ACC112 (cell line): Measurements from ENCODE around the gene ATP2B3.

Source experiments
- H2AFZ ChIP-seq: fragments of 200-600 bp; sonication (generic); one replicate; pipeline ENCODE4 v1.6.0; 2017; ENCODE audit warnings: antibody characterized with exemption, low read length; ENCODE audit not compliant: unreplicated experiment
- H3K27ac ChIP-seq: fragments of 200-600 bp; sonication (generic); 2 replicates; pipeline ENCODE4 v1.5.1; 2014; ENCODE audit warnings: low read depth, mild to moderate bottlenecking, antibody characterized with exemption, low read length, moderate library complexity
- H3K27me3 ChIP-seq: fragments of 200-600 bp; sonication (generic); 2 replicates; pipeline ENCODE4 v1.6.1; 2014; ENCODE audit warnings: mild to moderate bottlenecking, antibody characterized with exemption, low read length, moderate library complexity, mixed read lengths; ENCODE audit not compliant: insufficient read depth
- H3K36me3 ChIP-seq: fragments of 200-600 bp; sonication (generic); 2 replicates; pipeline ENCODE4 v1.6.1; 2016; ENCODE audit warnings: mild to moderate bottlenecking, antibody characterized with exemption, low read length, moderate library complexity, mixed read lengths; ENCODE audit not compliant: insufficient read depth
- H3K4me1 ChIP-seq: fragments of 200-600 bp; sonication (generic); one replicate; pipeline ENCODE4 v1.6.1; 2016; ENCODE audit warnings: low read length, mixed read lengths; ENCODE audit not compliant: insufficient read depth, unreplicated experiment, control insufficient read depth
- H3K4me3 ChIP-seq: fragments of 200-600 bp; sonication (generic); 2 replicates; pipeline ENCODE4 v1.5.1; 2014; ENCODE audit warnings: mild to moderate bottlenecking, low read depth, low read length
- H3K79me2 ChIP-seq: fragments of 200-600 bp; sonication (generic); one replicate; pipeline ENCODE4 v1.6.0; 2016; ENCODE audit warnings: low read length; ENCODE audit not compliant: control insufficient read depth, unreplicated experiment, insufficient read depth

Gene ATP2B3

GRCh38 chrX:153510383-153510782 lies 7.1 kb upstream of the ATP2B3 start:
- Histone ChIP-seq H3K4me3 (no peak overlapping the region), H3K27ac (no peak overlapping the region)

GRCh38 chrX:153511784-153512500 lies 5.5 kb upstream of the ATP2B3 start:
- no peaks in the 10 kb centered on the region for H3K4me1 ChIP-seq
- H3K36me3 ChIP-seq: no peaks in the 10 kb centered on the region
- H3K27ac ChIP-seq: no peak overlapping the region
- H3K4me3 ChIP-seq: no peak overlapping the region
- no peaks in the 10 kb centered on the region for H3K79me2 ChIP-seq
- peaks cover 4% of the 10 kb centered on the region for H3K27me3 ChIP-seq
- H2AFZ ChIP-seq: no peak overlapping the region

More at GRCh38 chrX:153510383-153510782, 7.1 kb upstream of the ATP2B3 start:
- H3K27me3 ChIP-seq: no peaks in the 10 kb centered on the region
- no peaks in the 10 kb centered on the region for H3K4me1 ChIP-seq
- no peaks in the 10 kb centered on the region for H3K36me3 ChIP-seq
- no peaks in the 10 kb centered on the region for H3K79me2 ChIP-seq
- H2AFZ ChIP-seq: no peak overlapping the region

GRCh38 chrX:153512501-153512893 lies 4.9 kb upstream of the ATP2B3 start:
- Histone ChIP-seq H3K27me3 (peaks cover 8% of the 10 kb centered on the region), H3K27ac (no peak overlapping the region), H3K36me3 (no peaks in the 10 kb centered on the region), H3K4me1 (no peaks in the 10 kb centered on the region), H3K4me3 (no peak overlapping the region), H3K79me2 (no peaks in the 10 kb centered on the region), H2AFZ (no peak overlapping the region)

GRCh38 chrX:153513265-153513664 lies 4.2 kb upstream of the ATP2B3 start:
- Histone ChIP-seq H2AFZ (no peak overlapping the region), H3K4me1 (no peaks in the 10 kb centered on the region), H3K27me3 (peaks cover 11% of the 10 kb centered on the region), H3K27ac (no peak overlapping the region), H3K4me3 (no peak overlapping the region), H3K36me3 (no peaks in the 10 kb centered on the region), H3K79me2 (no peaks in the 10 kb centered on the region)

GRCh38 chrX:153514259-153514658 lies 3.2 kb upstream of the ATP2B3 start:
- H3K4me3 ChIP-seq: no peak overlapping the region
- H3K27me3 ChIP-seq: peaks cover 19% of the 10 kb centered on the region
- no peaks in the 10 kb centered on the region for H3K4me1 ChIP-seq
- no peaks in the 10 kb centered on the region for H3K79me2 ChIP-seq
- H3K27ac ChIP-seq: no peak overlapping the region
- no peak overlapping the region for H2AFZ ChIP-seq
- no peaks in the 10 kb centered on the region for H3K36me3 ChIP-seq

- Histone ChIP-seq H3K4me1 (peaks cover 5% of the 10 kb centered on the region), H3K36me3 (no peaks in the 10 kb centered on the region), H2AFZ (no peak overlapping the region), H3K27ac (no peak overlapping the region), H3K27me3 (peaks cover 19% of the 10 kb centered on the region), H3K79me2 (no peaks in the 10 kb centered on the region), H3K4me3 (no peak overlapping the region)
Measured at GRCh38 chrX:153515435-153515834, 2.0 kb upstream of the ATP2B3 start.

- Histone ChIP-seq H3K79me2 (no peaks in the 10 kb centered on the region), H3K4me3 (no peak overlapping the region), H3K27ac (no peak overlapping the region), H3K36me3 (no peaks in the 10 kb centered on the region), H3K27me3 (peaks cover 19% of the 10 kb centered on the region), H3K4me1 (peaks cover 10% of the 10 kb centered on the region), H2AFZ (no peak overlapping the region)
Measured at GRCh38 chrX:153516073-153516472, 1.4 kb upstream of the ATP2B3 start.

- Histone ChIP-seq H3K79me2 (no peaks in the 10 kb centered on the region), H3K36me3 (no peaks in the 10 kb centered on the region), H3K27ac (no peak overlapping the region), H3K4me3 (no peak overlapping the region), H3K4me1 (peaks cover 16% of the 10 kb centered on the region), H2AFZ (no peak overlapping the region), H3K27me3 (peaks cover 19% of the 10 kb centered on the region)
Measured at GRCh38 chrX:153517946-153518834, 748 bp downstream of the ATP2B3 start.

GRCh38 chrX:153519569-153520286 lies 2.3 kb downstream of the ATP2B3 start:
- no peak overlapping the region for H3K4me3 ChIP-seq

GRCh38 chrX:153520287-153520917 lies 3.0 kb downstream of the ATP2B3 start:
- H3K36me3 ChIP-seq: no peaks in the 10 kb centered on the region
- H3K4me3 ChIP-seq: no peak overlapping the region
- peaks cover 24% of the 10 kb centered on the region for H3K27me3 ChIP-seq
- peaks cover 16% of the 10 kb centered on the region for H3K4me1 ChIP-seq
- H3K79me2 ChIP-seq: no peaks in the 10 kb centered on the region
- H2AFZ ChIP-seq: no peak overlapping the region
- no peak overlapping the region for H3K27ac ChIP-seq

More at GRCh38 chrX:153519569-153520286, 2.3 kb downstream of the ATP2B3 start:
- Histone ChIP-seq H3K79me2 (no peaks in the 10 kb centered on the region), H3K27ac (no peak overlapping the region), H3K27me3 (peaks cover 19% of the 10 kb centered on the region), H3K4me1 (peaks cover 16% of the 10 kb centered on the region), H2AFZ (no peak overlapping the region), H3K36me3 (no peaks in the 10 kb centered on the region)
